NCI-H524 (cell line): ENCODE measurements around the gene VPS35L.

Experiments
- DNase-seq, 2 experiments: peaks; one replicate each; lab custom pipeline; 2025; lab: John Stamatoyannopoulos, UW

VPS35L gene

GRCh38 chr16:19694989-19695388 lies 139.5 kb downstream of the VPS35L start:
- no peak for DNase-seq

GRCh38 chr16:19696328-19696727 lies 140.8 kb downstream of the VPS35L start:
- DNase-seq = no peak

DNA sequence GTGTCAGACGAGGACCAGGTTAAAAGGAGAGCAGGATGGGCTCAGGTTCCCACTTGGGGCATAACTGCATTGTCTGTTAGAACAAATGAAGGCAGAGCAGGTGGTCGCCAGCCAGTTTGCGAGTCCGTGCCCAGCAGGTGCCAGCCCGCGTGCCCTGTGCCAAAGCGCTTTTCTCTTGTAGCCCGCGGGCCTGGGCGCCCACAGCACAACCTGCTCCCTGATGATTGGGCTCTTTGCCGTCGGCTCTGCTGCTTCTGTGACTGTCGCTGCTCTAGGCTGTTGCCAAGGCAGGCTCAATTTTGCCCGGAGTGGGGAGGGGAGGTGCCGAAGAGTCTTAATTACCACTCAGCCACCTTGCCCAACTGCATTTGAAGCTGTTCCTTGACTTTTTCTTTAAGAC lies 141.5 kb downstream of the VPS35L start:
- DNase-seq = no peak

DNA sequence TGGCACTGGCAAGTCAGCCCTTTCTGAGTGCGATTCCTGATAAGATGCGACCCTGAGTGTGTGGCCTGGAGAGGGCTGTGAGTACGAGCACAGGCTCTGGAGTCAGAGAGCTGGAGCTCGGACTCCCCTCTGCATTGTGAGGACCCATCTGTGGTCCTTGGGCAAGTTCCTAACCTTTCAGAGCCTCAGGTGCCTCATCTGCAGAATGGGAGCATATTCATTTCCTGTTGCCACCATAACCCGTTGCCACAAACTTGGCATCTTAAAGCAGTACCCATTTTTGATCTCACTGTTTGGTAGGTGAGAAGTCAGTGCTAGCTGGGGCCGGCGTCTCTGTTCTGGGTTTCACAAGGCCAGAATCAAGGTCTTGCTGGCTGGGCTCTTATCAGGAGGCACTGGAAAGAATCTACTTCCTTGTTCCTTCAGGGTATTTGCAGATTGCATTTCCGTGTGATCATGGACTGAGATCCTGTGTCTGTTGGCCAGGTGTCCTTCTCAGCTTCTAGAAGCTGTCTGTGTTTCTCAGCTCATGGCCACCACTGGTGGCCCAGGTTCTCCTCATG lies 142.3 kb downstream of the VPS35L start:
- DNase-seq = no peak

DNA sequence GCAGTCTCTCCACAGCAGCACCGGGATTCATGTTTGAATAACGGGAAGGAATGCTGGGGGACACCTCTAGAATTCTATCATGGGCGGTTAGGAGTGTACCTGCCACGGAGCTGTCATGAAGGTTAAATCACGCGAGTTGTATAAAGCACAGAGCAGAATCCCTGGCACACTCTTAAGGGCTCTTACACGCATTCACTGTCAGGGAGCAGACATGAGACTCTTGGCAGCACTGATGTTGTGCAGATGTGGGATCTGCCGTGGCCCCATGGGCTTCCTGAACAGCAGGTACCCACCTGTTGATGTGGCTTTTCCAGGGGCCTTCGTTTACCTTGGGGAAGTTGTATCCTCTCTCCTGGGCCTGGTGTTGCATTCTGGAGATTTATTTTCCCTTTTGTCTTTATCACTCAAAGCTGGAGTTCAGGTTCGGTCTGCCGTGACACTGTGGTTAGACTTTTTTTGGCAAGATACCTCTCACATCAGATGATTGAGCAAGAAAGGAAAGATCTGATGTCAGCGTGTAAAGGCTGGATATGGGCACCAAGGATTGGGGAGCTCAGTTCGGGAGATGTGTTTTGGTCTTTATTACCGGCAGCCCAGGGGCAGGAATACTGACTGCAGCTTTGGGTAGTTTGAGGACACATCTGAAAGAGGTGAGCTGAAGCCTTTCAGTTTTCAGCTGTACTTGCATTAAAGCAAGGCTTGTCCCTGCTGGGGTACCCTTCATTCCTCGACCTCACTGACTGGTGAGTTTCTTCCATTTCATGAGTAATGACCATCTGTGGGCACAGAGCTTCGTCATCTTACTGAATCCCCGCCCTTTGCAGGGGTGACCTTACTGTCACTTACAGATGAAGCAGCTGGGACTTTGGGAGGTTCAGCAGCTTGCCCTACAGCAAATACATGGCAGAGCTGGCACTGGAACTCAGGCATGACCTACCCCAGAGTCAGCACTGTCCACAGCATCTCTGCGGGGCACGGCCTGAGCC lies 143.3 kb downstream of the VPS35L start:
- no peak for DNase-seq

DNA sequence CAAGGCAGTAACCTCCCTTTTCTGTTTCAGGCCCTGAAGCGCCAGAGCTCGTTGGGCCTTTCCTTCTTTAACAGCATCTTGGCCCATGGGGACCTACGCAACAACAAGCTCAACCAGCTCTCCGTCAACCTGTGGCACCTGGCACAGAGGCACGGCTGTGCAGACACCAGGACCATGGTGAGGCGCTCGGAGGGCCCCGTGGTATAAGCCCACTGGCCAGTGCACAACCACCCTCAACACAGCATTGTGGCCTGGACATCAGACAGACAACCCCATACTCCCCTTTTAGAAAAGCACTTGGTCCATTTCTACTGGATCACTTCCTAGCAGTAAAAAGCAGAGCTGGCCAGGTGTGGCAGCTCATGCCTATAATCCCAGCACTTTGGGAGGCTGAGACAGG lies 144.0 kb downstream of the VPS35L start:
- DNase-seq = no peak

DNA sequence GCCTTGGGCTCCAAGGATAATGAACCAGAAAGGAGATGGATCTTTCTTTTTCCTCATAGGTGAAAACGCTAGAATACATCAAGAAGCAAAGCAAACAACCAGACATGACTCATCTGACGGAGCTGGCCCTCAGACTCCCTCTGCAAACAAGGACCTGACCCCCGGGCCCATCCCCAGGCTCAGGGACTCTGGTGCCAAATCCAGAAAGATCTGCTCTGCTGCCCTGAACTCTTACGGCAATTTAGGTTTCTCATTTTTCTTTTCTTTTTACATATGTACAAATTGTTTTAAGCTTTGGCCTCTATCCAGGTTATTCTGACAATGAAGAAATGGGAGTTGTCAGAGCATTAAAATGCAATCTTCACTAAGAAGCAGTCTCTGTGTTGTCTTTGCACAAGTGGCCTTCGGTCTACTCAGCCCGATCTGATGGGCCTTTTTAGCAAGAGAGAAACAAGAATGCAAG lies 144.8 kb downstream of the VPS35L start:
- no peak for DNase-seq

GRCh38 chr16:19701091-19701490 lies 145.6 kb downstream of the VPS35L start:
- DNase-seq = no peak

GRCh38 chr16:19703172-19703889 lies 147.8 kb downstream of the VPS35L start:
- no peak for DNase-seq

DNA sequence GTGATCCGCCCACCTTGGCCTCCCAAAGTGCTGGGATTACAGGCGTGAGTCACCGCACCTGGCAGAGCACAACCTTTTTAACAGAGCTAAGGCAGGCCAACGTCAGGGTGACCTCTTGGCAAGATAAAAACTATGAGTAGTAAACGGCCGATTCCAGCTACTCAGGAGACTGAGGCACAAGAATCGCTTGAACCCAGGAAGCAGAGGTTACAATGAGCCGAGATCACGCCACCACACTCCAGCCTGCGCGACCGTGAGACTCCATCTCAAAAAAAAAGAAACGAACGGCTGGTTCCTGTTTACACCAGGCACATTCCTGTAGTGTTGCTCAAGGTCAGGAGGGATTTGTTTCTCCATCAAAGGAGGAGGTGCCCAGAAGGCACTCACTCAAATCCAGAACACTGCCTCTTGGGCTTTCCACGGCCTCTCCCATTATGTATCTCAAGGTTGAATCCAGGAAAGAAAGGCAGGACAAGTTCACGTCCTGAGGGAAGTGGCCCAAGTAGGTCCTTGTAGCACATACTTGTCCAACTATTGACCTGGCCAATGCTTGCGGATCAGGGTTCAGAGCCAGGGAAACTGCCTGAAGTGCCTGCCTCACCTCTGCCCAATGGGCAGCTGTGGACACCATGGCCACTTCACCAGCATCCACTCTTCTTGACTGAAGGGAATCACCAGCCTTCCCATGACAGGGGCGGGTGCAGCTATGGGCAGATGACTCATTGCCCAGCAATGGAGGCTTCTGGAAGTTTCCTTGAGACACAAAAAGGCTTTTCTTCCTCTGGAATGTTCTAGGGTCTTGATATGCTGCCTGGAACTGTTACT lies 149.0 kb downstream of the VPS35L start:
- DNase-seq = no peak

GRCh38 chr16:19705146-19705501 lies 149.6 kb downstream of the VPS35L start:
- no peak for DNase-seq

GRCh38 chr16:19705843-19706242 lies 150.3 kb downstream of the VPS35L start:
- no peak for DNase-seq

GRCh38 chr16:19706846-19707245 lies 151.3 kb downstream of the VPS35L start:
- DNase-seq = no peak

DNA sequence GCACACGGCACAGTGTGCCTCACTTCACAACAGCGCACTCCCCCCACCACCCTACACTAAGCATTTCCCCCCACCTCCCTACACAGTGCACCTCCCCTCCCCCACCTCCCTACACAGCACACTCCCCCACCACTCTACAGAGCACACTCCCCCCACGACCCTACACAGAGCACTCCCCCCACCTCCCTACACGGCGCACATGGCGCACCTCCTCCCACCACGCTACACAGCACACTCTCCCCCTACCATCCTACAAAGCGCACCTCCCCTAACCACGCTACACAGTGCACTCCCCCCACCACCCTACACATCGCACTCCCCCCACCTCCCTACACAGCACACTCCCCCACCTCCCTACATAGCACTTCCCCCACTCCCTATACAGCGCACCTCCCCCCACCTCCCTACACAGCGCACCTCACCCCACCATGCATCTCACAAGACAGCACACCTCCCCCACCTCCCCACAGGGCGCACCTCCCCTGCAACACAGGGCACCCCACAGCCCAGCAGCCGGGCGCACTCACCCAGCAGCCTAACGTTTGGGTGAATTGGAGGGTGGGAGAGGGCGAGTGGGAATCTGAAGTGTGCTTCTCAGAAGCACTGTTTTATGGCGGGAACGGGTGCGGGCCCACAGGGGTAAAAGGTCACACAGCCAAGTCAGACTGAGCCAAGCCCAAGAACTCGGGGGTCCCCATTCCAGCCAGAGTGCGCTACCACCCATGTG lies 152.2 kb downstream of the VPS35L start:
- DNase-seq = no peak

DNA sequence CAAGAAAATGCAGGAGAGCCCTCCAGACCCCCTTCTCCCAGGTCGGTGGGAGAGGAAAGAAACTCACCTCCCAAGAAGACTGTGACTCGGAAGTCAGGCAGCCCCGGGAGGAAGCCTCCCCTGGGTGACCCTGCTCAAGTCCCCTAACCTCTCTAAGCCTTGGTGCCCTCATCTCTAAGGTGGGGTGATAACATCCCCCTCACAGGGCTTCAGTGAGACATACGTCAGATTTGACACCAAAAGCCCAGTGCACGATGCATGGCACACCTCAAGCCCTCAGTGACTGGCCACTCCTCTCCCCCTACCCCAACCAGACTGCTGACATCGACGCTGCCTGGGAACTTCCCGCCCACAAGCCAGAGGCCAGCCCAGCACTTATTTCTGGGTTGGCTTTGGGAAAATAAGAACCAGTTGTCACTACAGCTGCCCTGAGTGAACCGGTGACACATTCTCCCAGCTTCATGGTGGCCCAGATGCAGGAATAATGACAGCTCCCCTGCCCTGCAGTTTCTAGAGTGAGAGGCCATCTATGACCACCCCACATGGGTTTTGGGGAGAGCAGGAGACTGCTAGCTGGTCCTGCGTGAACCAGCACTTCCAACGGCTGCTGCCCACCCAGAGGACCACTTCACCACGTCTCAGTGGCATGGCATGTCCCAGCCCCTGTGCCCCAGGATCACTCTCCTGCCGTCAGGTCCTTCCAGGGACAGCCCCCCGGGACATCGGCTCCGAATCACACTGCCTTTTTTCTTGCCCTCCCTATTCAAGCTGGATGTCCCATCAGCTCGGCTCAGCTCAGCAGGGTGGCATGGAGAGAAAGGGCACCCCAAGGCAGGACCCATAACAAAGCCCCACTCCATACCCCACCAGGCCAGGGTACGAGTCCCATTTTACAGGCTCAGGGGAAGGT lies 153.0 kb downstream of the VPS35L start:
- no peak for DNase-seq

DNA sequence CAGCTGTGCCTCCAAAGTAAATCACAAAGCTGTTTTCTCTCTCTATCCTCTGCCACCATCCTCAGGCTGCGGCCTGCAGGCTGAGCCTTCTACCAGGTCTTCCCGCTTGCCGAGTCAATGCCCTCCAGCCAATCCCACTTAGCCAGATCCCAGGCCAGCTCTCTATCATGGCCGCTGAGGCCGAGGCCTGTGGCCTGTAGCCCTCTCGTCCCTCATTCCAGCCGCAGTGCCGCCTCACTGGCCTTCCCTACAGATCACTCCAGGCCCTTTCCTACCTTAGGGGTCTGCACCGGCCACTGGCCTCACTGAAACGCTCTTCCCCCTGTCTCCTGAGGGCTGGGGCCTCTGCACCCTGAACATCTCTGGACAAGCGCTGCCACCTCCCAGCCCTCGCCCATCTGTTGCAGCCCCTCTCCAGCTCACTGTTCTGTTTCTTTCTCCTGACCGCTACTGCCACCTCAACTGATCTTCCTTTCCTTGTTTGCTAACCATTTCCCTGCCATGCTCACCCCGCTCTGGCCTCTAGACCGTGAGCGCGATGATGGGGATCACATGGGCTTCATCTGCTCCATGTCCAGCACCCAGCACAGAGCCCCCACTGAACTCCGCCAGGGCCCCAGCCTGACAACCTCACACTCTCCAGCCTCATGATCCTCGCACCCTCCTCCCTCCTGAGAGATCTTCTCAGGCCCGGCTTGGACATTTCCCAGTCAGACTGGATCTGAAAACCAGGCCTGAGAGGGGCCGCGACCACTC lies 154.1 kb downstream of the VPS35L start:
- DNase-seq = no peak

DNA sequence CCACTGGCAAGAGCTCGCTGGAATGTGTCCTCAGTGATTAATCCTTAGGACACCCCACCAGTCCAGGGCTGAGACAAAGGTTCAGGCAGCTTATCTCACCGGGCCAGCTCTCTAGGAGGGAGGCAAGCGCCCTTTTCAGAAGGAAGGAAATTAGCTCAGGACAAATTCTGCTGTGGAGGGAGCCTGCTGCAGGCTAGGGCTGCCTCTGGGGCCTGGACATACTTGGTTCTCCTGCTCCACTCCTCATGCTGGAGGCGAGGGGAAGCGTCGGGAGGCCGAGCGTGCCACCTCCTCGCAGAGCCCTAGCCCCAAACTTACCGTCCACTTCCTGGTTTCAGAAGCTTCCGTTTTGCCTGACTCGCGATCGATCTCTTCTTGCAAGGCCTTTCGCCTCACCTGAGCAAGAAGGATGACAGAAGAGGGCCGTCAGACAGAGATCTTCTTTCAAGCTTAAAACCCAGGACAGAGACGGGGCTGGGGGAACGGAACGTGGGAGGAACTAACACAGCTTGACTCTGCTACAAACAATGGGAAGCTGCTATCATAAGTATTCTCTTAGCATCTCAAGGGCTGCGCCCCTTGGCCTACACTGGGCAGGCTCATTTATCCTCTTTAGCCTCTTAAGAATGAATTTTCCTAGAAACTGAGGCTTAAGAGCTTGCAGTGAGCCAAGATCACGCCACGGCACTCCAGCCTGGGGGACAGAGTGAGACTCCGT lies 154.8 kb downstream of the VPS35L start:
- no peak for DNase-seq

- no peak for DNase-seq
These were observed 155.6 kb downstream of the VPS35L start for GRCh38 chr16:19710991-19711545.
